Upper lobe of right lung (tissue), 1 donor: Measurements from ENCODE around the gene TBC1D20. TPM values are rescaled to one million over a fixed set of nuclear protein-coding genes. Genes with fewer than 3 reads are reported as not detected.

Experiments
- ATAC-seq: fragments of 200-7000 bp; cut with Tn5 transposase; one replicate; pipeline ENCODE4 v1.9.1; 2020; ENCODE audit warnings: mild to moderate bottlenecking, moderate library complexity
- DNase-seq: peaks from one replicate; pipeline ENCODE4 v3.0.0-alpha.2; 2020
- H3K27ac ChIP-seq: fragments of 200-600 bp; one replicate; pipeline ENCODE4 v1.8.0; 2022
- H3K27me3 ChIP-seq: fragments of 200-600 bp; one replicate; pipeline ENCODE4 v1.8.0; 2022; ENCODE audit warnings: mild to moderate bottlenecking
- H3K36me3 ChIP-seq: fragments of 200-600 bp; one replicate; pipeline ENCODE4 v1.8.0; 2022
- H3K4me1 ChIP-seq: fragments of 200-600 bp; one replicate; pipeline ENCODE4 v1.8.0; 2022
- H3K4me3 ChIP-seq: fragments of 200-600 bp; one replicate; pipeline ENCODE4 v1.8.0; 2022; ENCODE audit warnings: mild to moderate bottlenecking
- H3K9me3 ChIP-seq: fragments of 200-600 bp; one replicate; pipeline ENCODE4 v1.8.0; 2022
- CTCF ChIP-seq: fragments of 200-600 bp; IDR thresholded peaks from one replicate; pipeline ENCODE4 v1.8.0; 2022; ENCODE audit warnings: antibody characterized with exemption
- intact Hi-C: fragments of 100-400 bp; cut with DNase I; formaldehyde crosslinking; loops from one replicate; pipeline ENCODE4 v1.11.0; 2022
- total RNA-seq: library from RNA; stranded (reverse); fragmentation: NEBNext Ultra II Directional; extraction: Animal tissue kit (Norgen Biotek cat#: 25700); gene quantifications from one replicate; pipeline ENCODE4 v1.2.1, GENCODE V29; 2021
- donor health status: DM: no; HTN: yes; CAD: no; lungs with severe emphysema.

The TBC1D20 gene
- total RNA-seq, 1 donor from 2014 or later, result 38.4 TPM

DNA sequence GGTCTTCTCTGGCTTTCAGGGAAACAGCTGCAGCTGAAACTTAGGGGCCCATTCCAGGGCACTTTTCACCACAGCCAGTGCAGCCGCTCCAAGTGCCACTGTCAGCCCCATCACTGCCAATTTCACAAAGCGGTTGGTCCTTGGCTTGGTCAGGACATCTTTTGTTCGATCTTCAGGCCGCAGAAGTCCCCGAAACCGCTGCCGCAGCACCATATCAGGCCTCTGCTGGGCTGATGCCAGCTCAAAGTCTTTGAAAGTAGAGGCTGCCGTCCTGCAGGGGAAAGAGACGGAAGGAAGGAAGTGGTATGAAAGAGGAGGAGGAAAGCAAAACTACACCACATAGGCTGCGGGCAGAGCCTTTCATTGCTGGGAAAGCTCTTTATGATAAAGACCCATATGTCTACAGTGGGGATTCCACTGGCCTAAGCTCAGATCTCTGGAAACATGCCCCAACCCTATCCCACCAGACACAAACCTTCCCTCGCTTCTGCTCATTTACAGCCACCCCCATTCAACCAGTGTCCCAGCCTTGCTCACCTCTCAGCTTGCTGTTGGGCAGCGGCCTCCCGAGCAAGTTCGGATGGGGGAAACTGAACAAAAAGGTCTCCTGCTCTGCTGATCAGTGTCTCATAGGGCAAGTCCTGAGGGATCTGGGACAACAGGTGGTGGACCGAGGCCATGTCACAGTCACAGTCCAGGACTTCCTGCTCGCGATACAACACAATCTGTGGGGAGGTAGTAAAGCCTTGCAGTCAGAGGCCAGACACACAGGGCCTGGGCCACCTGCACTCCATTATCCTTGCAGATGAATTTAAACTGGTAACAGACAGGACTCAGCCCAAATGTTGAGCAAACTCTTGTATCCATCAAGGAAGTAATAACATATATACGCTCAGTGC is 23.5 kb downstream of the TBC1D20 start:
- no peak for DNase-seq
- Histone ChIP-seq H3K27me3 (no peaks in the 10 kb centered on the region), H3K9me3 (no peaks in the 10 kb centered on the region), H3K4me1 (peaks cover 18% of the 10 kb centered on the region), H3K27ac (peak overlapping the region; percentile 40), H3K36me3 (peaks cover 90% of the 10 kb centered on the region), H3K4me3 (no peak overlapping the region)
- no peak for TF ChIP-seq CTCF
- ATAC-seq, result peak; percentile 54
- intact Hi-C loops, result no loop called here

- H3K9me3 ChIP-seq, result no peaks in the 10 kb centered on the region
- DNase-seq (no peak), ATAC-seq (peak; percentile 22)
- TF ChIP-seq CTCF, result no peak
- no peak overlapping the region for H3K4me3 ChIP-seq
- H3K4me1 ChIP-seq, result peaks cover 18% of the 10 kb centered on the region
- H3K36me3 ChIP-seq, result peaks cover 81% of the 10 kb centered on the region
- intact Hi-C loops, result no loop called here
- no peaks in the 10 kb centered on the region for H3K27me3 ChIP-seq
- peak overlapping the region; percentile 40 for H3K27ac ChIP-seq
These were observed 24.4 kb downstream of the TBC1D20 start for GRCh38 chr20:437787-438486.

GRCh38 chr20:436476-436875 is 25.9 kb downstream of the TBC1D20 start:
- intact Hi-C loops, result no loop called here
- ATAC-seq, result no peak
- no peaks in the 10 kb centered on the region for H3K27me3 ChIP-seq
- no peak overlapping the region for H3K27ac ChIP-seq
- peaks cover 79% of the 10 kb centered on the region for H3K36me3 ChIP-seq
- TF ChIP-seq CTCF, result no peak
- H3K4me1 ChIP-seq, result peaks cover 18% of the 10 kb centered on the region
- no peak for DNase-seq
- no peak overlapping the region for H3K4me3 ChIP-seq
- H3K9me3 ChIP-seq, result no peaks in the 10 kb centered on the region

- no peak for TF ChIP-seq CTCF
- Histone ChIP-seq H3K27me3 (no peaks in the 10 kb centered on the region), H3K9me3 (no peaks in the 10 kb centered on the region), H3K4me3 (no peak overlapping the region), H3K36me3 (peaks cover 79% of the 10 kb centered on the region), H3K27ac (no peak overlapping the region), H3K4me1 (peaks cover 18% of the 10 kb centered on the region)
- DNase-seq, result no peak
- no peak for ATAC-seq
- intact Hi-C loops, result no loop called here
These were observed 26.8 kb downstream of the TBC1D20 start for GRCh38 chr20:435558-435957.

DNA sequence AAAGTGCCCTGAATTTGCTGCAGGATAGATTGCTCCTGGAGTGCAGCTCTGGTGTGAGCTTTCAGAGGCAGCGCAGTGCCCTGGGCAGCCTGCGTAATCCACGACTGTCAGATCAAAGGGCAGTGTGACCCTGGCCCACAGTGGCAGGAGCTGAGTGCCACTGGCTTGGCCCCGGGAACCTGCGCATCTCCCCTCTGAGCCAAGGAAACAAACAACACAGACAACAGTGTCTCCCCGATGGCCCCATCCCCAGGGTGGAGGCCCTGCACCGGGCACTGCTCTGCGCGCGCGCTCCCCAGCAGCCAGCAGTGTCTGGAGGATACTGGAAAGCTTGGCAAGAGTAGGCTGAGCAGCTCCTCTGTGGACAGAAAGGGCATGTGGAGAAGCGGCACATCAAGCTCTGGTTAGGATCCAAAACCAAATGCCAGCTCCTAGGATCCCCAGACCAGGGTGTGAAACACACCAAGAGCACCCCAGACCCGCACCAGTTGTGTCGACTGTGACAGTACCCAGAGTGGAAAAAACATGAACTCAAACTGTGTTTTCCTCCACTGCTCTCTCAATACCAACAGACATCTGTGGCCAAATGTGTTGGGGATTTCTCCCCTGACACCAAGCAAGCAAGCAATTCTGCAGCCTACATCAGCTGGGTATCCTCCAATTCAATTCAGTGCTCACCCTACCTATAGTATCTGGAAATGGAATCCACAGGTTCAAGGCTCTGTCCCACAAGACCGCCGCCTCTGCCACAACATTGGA is 27.5 kb downstream of the TBC1D20 start:
- peaks cover 79% of the 10 kb centered on the region for H3K36me3 ChIP-seq
- H3K4me1 ChIP-seq, result peaks cover 18% of the 10 kb centered on the region
- H3K4me3 ChIP-seq, result no peak overlapping the region
- H3K27me3 ChIP-seq, result no peaks in the 10 kb centered on the region
- intact Hi-C loops, result no loop called here
- no peak overlapping the region for H3K27ac ChIP-seq
- H3K9me3 ChIP-seq, result no peaks in the 10 kb centered on the region
- ATAC-seq (no peak), DNase-seq (no peak)
- no peak for TF ChIP-seq CTCF
